PFSK-1 (cell line): Measurements from ENCODE around the gene ARHGEF39.

Experiments
- FOXP2 ChIP-seq: optimal IDR thresholded peaks from 2 replicates; pipeline ENCODE3; 2011; ENCODE audit warnings: borderline replicate concordance, control low read depth, inconsistent platforms; ENCODE audit not compliant: insufficient read depth; ENCODE audit errors: extremely low read length, extremely low read depth
- POLR2AphosphoS5 ChIP-seq: IDR thresholded peaks from 2 replicates; pipeline ENCODE4 v1.6.1; 2012; ENCODE audit warnings: low read depth, mild to moderate bottlenecking, control low read depth, low read length, moderate library complexity
- SIN3A ChIP-seq: IDR thresholded peaks from 2 replicates; pipeline ENCODE4 v1.6.1; 2012; ENCODE audit warnings: mild to moderate bottlenecking, low read length, moderate library complexity, borderline replicate concordance; ENCODE audit not compliant: insufficient read depth
- TAF1 ChIP-seq: IDR thresholded peaks from 2 replicates; pipeline ENCODE4 v1.6.1; 2012; ENCODE audit warnings: low read length, control low read depth, borderline replicate concordance; ENCODE audit not compliant: insufficient read depth
- TF ChIP-seq, protein P1 (sequence below), 2 experiments: IDR thresholded peaks; 2 replicates each; pipeline versions ENCODE4 v1.6.1 to v1.8.0; 2011 to 2012; ENCODE audit warnings: low read depth in 2 of 2, low read length in 2 of 2, control low read depth in 1 of 2, inconsistent platforms in 1 of 2, mild to moderate bottlenecking in 1 of 2, moderate library complexity in 1 of 2; ENCODE audit not compliant: insufficient read depth in 1 of 2

The ARHGEF39 gene

DNA sequence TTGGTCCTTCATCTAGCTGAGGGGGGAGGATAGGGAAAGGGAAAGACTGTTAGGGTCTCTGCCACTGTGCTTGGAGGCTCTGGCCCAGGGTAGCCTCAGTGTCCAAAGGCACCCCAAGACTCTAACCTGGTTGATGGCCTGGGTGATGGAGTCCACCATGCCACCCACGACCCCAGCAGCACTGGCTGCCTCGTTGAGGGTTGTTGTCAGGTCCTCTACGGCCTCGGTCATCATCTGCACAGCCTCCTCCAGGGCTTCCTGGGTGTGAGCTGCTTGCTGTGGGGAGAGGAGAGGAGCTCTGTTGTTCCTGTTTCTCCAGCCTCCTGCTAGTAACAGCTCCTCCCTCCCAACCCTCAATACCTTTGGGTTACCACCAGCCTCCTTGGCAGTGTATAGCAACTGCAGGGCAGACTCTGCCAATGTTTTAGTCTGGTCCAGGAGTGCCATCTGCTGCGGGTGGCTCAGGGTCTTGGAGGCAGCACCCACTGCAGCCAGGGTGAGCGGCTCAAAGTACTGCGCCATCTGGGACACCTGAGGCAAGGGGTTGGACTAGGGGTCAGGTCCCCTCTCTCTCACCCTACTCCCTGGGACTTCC is 40.9 kb upstream of the ARHGEF39 start:
- TF ChIP-seq, protein P1, sequence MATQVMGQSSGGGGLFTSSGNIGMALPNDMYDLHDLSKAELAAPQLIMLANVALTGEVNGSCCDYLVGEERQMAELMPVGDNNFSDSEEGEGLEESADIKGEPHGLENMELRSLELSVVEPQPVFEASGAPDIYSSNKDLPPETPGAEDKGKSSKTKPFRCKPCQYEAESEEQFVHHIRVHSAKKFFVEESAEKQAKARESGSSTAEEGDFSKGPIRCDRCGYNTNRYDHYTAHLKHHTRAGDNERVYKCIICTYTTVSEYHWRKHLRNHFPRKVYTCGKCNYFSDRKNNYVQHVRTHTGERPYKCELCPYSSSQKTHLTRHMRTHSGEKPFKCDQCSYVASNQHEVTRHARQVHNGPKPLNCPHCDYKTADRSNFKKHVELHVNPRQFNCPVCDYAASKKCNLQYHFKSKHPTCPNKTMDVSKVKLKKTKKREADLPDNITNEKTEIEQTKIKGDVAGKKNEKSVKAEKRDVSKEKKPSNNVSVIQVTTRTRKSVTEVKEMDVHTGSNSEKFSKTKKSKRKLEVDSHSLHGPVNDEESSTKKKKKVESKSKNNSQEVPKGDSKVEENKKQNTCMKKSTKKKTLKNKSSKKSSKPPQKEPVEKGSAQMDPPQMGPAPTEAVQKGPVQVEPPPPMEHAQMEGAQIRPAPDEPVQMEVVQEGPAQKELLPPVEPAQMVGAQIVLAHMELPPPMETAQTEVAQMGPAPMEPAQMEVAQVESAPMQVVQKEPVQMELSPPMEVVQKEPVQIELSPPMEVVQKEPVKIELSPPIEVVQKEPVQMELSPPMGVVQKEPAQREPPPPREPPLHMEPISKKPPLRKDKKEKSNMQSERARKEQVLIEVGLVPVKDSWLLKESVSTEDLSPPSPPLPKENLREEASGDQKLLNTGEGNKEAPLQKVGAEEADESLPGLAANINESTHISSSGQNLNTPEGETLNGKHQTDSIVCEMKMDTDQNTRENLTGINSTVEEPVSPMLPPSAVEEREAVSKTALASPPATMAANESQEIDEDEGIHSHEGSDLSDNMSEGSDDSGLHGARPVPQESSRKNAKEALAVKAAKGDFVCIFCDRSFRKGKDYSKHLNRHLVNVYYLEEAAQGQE (IDR thresholded peaks at IDR 0.05; ENCODE audit: insufficient read depth in 1 of 2, low read depth in 2 of 2, low read length in 2 of 2): no peak
- TF ChIP-seq SIN3A (no peak), FOXP2 (no peak), POLR2AphosphoS5 (no peak), TAF1 (no peak)

DNA sequence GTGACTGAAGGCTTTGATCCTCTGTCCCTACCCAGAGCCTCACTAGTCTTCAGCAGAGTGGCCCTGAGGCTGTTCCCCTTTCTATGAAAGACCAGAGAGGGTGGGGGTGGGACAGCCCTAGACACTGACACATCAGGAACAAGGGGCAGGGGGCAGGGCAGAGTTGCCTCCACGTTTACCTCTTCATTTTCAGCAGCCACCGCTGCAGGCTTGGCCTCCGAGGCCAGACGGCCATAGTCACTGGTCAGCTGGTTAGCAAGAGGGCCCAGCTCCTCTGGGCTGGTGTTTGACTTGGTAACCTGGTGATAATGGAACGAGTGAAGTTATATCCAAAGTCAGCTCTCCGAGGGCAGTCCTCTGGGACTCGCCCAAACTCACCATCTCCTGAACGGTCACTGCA is 40.4 kb upstream of the ARHGEF39 start:
- TF ChIP-seq, protein P1 (IDR thresholded peaks at IDR 0.05; ENCODE audit: insufficient read depth in 1 of 2, low read depth in 2 of 2, low read length in 2 of 2): no peak
- TF ChIP-seq TAF1: no peak
- TF ChIP-seq POLR2AphosphoS5: no peak
- TF ChIP-seq FOXP2: no peak
- TF ChIP-seq SIN3A: no peak

DNA sequence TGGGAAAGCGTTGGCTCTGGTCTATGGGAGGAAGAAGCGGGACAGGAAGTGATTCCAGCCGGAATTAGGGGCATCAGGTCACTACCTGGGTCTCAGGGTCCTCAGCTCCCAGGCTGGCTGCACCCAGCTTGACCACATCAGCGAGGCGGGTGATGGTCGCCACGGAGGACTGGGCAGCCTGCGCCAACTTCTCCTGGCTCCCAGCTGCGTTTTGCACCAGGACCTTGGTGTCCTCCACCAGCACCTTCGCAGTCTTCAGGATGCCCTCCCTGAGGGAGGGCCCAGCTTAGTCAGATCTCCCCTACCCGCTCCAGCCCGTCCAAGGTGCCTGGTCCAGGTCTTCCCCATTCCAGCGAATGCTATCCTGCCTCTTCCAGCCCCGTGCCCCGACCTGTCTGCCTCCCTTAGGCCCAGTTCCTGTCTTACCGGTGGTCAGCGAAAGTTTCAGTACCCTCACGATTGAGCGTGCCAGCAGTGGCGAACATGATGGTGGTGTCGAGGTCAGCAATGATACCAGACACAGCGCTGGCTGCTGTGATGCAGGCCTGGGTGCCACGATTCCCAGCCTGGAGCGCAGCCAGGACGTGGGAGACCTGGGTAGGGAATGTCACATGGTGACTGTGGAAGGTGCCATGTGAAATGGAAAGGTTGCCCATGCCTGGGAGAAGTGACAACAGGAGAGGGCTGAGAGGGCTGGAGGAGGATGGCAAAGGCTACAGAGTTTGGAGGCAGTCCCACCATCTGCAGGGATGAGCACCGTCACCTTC is 39.1 kb upstream of the ARHGEF39 start:
- TF ChIP-seq SIN3A (no peak), TAF1 (no peak), POLR2AphosphoS5 (no peak), FOXP2 (no peak)
- TF ChIP-seq, protein P1 (IDR thresholded peaks at IDR 0.05; ENCODE audit: insufficient read depth in 1 of 2, low read depth in 2 of 2, low read length in 2 of 2): no peak

DNA sequence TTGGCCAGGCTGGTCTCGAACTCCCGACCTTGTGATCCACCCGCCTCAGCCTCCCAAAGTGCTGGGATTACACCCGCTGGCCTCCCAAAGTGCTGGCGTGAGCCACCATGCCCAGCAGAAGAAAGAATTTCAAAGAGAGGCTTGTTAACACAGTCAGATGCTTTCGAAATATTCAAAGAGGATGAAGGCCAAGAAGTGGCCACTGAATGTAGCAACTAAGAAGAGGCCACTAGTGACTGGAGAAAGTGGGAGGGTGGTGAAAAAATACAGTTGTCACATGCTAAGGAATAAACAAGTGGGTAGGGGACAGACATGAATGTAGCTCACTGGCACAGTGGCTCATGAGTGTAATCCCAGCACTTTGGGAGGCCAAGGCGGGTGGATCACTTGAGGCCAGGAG is 37.7 kb upstream of the ARHGEF39 start:
- TF ChIP-seq TAF1 (no peak), FOXP2 (no peak), POLR2AphosphoS5 (no peak), SIN3A (no peak)
- TF ChIP-seq, protein P1 (IDR thresholded peaks at IDR 0.05; ENCODE audit: insufficient read depth in 1 of 2, low read depth in 2 of 2, low read length in 2 of 2): no peak
